ENCODE data around the gene SLC7A6OS.

The SLC7A6OS gene

GRCh38 chr16:68283346-68283745 is 27.4 kb downstream of the SLC7A6OS start:
- no peak for DNase-seq (ENCODE audit: low read depth)
- no peak for TF ChIP-seq CTCF (conservative IDR thresholded peaks at IDR 0.05; ENCODE audit: control insufficient read depth, insufficient read depth, low read depth, low read length)
- no peak overlapping the region for H3K4me3 ChIP-seq (ENCODE audit: control insufficient read depth, low read depth, low read length)

- DNase-seq (ENCODE audit: low read depth): no peak
- TF ChIP-seq CTCF (conservative IDR thresholded peaks at IDR 0.05; ENCODE audit: control insufficient read depth, insufficient read depth, low read depth, low read length): no peak
- H3K4me3 ChIP-seq (ENCODE audit: control insufficient read depth, low read depth, low read length): no peak overlapping the region
Observed at GRCh38 chr16:68282064-68282452, 28.7 kb downstream of the SLC7A6OS start.

- no peak for TF ChIP-seq CTCF (conservative IDR thresholded peaks at IDR 0.05; ENCODE audit: control insufficient read depth, insufficient read depth, low read depth, low read length)
- no peak for DNase-seq (ENCODE audit: low read depth)
- H3K4me3 ChIP-seq (ENCODE audit: control insufficient read depth, low read depth, low read length): no peak overlapping the region
Observed at GRCh38 chr16:68281368-68282063, 29.2 kb downstream of the SLC7A6OS start.

- no peak for DNase-seq (ENCODE audit: low read depth)
- no peak for TF ChIP-seq CTCF (conservative IDR thresholded peaks at IDR 0.05; ENCODE audit: control insufficient read depth, insufficient read depth, low read depth, low read length)
Observed at GRCh38 chr16:68279726-68280558, 30.8 kb downstream of the SLC7A6OS start.

GRCh38 chr16:68276223-68276622 is 34.5 kb downstream of the SLC7A6OS start:
- TF ChIP-seq CTCF (conservative IDR thresholded peaks at IDR 0.05; ENCODE audit: control insufficient read depth, insufficient read depth, low read depth, low read length): no peak
- no peak overlapping the region for H3K4me3 ChIP-seq (ENCODE audit: control insufficient read depth, low read depth, low read length)
- DNase-seq (ENCODE audit: low read depth): no peak

More at GRCh38 chr16:68279726-68280558, 30.8 kb downstream of the SLC7A6OS start:
- no peak overlapping the region for H3K4me3 ChIP-seq (ENCODE audit: control insufficient read depth, low read depth, low read length)

- no peak for TF ChIP-seq CTCF (conservative IDR thresholded peaks at IDR 0.05; ENCODE audit: control insufficient read depth, insufficient read depth, low read depth, low read length)
Observed at GRCh38 chr16:68275611-68276191, 35.0 kb downstream of the SLC7A6OS start.

More at GRCh38 chr16:68275611-68276191, 35.0 kb downstream of the SLC7A6OS start:
- no peak overlapping the region for H3K4me3 ChIP-seq (ENCODE audit: control insufficient read depth, low read depth, low read length)
- DNase-seq (ENCODE audit: low read depth): no peak
